ENCODE measurements around the gene KIAA0825.
"Not testable (repeated sequence)": the region's sequence is repeated elsewhere in the genome, so short reads cannot be mapped to it uniquely, and the experiment has no call there.

Gene KIAA0825

GRCh38 chr5:94573349-94573748 is 45.1 kb downstream of the KIAA0825 start:
- DNase-seq (ENCODE audit: low read depth), result not testable (repeated sequence)

- DNase-seq (ENCODE audit: low read depth), result no peak
Measured at GRCh38 chr5:94571415-94571814, 47.0 kb downstream of the KIAA0825 start.

GRCh38 chr5:94564812-94565211 is 53.6 kb downstream of the KIAA0825 start:
- no peak for DNase-seq (ENCODE audit: low read depth)

GRCh38 chr5:94562327-94562971 is 56.0 kb downstream of the KIAA0825 start:
- DNase-seq (ENCODE audit: low read depth), result no peak

- no peak for DNase-seq (ENCODE audit: low read depth)
Measured at GRCh38 chr5:94558028-94558427, 60.4 kb downstream of the KIAA0825 start.

GRCh38 chr5:94551858-94552257 is 66.5 kb downstream of the KIAA0825 start:
- no peak for DNase-seq (ENCODE audit: low read depth)

GRCh38 chr5:94545870-94546625 is 72.4 kb downstream of the KIAA0825 start:
- DNase-seq (ENCODE audit: low read depth), result no peak

- DNase-seq (ENCODE audit: low read depth), result no peak
Measured at GRCh38 chr5:94544875-94545547, 73.4 kb downstream of the KIAA0825 start.

GRCh38 chr5:94544031-94544650 is 74.3 kb downstream of the KIAA0825 start:
- DNase-seq (ENCODE audit: low read depth), result no peak

- DNase-seq (ENCODE audit: low read depth), result no peak
Measured at GRCh38 chr5:94540856-94541494, 77.4 kb downstream of the KIAA0825 start.

GRCh38 chr5:94538260-94538659 is 80.1 kb downstream of the KIAA0825 start:
- DNase-seq (ENCODE audit: low read depth), result no peak

GRCh38 chr5:94526706-94527105 is 91.7 kb downstream of the KIAA0825 start:
- no peak for DNase-seq (ENCODE audit: low read depth)

GRCh38 chr5:94524841-94525697 is 93.3 kb downstream of the KIAA0825 start:
- no peak for DNase-seq (ENCODE audit: low read depth)

- DNase-seq (ENCODE audit: low read depth), result no peak
Measured at GRCh38 chr5:94523018-94523417, 95.4 kb downstream of the KIAA0825 start.

- no peak for DNase-seq (ENCODE audit: low read depth)
Measured at GRCh38 chr5:94522117-94522516, 96.3 kb downstream of the KIAA0825 start.

- no peak for DNase-seq (ENCODE audit: low read depth)
Measured at GRCh38 chr5:94517490-94518488, 100.6 kb downstream of the KIAA0825 start.

- no peak for DNase-seq (ENCODE audit: low read depth)
Measured at GRCh38 chr5:94516148-94516547, 102.3 kb downstream of the KIAA0825 start.

GRCh38 chr5:94508461-94509148 is 109.8 kb downstream of the KIAA0825 start:
- no peak for DNase-seq (ENCODE audit: low read depth)

GRCh38 chr5:94505327-94506068 is 112.9 kb downstream of the KIAA0825 start:
- DNase-seq (ENCODE audit: low read depth), result no peak
